Stimulated activated CD4-positive, alpha-beta T cell treated with anti-CD3 and anti-CD28 coated beads, TNF-alpha, amount 100 ng/mL, for 24 hours (primary cell): Measurements from ENCODE around the gene DNAI4.
"Not testable (repeated sequence)": the region's sequence is repeated elsewhere in the genome, so short reads cannot be mapped to it uniquely, and the experiment has no call there.

Experiments used
- DNase-seq, 3 experiments: peaks; one replicate each; pipeline ENCODE4 v3.0.0-alpha.2; 2020; ENCODE audit warnings: low read depth in 3 of 3

The DNAI4 gene, protein sequence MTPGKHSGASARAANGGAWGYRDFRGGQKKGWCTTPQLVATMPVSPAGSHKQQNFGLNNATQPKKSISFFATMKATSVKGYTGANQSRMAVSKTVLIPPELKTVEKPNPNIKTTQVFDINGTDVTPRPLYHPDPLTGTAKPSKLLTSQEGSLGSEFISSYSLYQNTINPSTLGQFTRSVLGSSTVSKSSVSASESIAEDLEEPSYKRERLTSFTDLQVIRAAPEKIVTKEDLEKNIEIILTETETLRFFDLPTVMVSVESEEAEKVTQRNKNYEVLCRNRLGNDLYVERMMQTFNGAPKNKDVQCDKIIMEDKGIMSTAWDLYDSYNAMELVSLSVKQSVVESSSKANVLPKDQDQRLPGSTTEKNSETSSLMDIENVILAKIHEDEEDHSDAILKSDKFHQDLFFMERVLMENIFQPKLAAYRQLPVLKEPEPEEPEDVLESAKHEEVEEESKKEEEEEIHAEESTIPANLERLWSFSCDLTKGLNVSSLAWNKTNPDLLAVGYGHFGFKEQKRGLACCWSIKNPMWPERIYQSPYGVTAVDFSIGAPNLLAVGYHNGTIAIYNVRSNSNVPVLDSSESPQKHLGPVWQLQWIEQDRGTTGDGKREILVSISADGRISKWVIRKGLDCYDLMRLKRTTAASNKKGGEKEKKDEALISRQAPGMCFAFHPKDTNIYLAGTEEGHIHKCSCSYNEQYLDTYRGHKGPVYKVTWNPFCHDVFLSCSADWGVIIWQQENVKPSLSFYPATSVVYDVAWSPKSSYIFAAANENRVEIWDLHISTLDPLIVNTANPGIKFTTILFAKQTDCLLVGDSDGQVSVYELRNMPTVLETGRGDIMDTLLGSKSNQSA

GRCh38 chr1:66924756-66925557 is at the start of gene DNAI4, which contains the start of gene MIER1:
DNAI4 (minus strand) TSS chr1:66924856; CDS start chr1:66924831, 25 bp downstream.
MIER1 (plus strand) TSS chr1:66924990; CDS start chr1:66925029, 39 bp downstream.
- DNase-seq = peak; percentile 93 to 97 (median 96)

- no peak for DNase-seq
Observed at GRCh38 chr1:66968574-66968973, 43.9 kb upstream of the DNAI4 start.

DNA sequence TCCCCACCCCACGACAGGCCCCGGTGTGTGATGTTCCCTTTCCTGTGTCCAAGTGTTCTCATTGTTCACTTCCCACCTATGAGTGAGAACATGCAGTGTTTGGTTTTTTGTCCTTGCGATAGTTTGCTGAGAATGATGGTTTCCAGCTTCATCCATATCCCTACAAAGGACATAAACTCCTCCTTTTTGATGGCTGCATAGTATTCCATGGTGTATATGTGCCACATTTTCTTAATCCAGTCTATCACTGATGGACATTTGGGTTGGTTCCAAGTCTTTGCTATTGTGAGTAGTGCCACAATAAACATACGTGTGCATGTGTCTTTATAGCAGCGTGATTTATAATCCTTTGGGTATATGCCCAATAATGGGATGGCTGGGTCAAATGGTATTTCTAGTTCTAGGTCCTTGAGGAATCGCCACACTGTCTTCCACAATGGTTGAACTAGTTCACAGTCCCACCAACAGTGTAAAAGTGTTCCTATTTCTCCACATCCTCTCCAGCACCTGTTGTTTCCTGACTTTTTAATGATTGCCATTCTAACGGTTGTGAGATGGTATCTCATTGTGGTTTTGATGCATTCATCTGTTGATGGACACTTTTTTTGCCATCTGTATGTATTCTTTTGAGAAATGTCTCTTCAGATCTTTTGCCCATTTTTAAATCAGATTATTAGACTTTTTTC is 41.7 kb upstream of the DNAI4 start:
- DNase-seq = not testable (repeated sequence)

GRCh38 chr1:66957938-66958337 is 33.3 kb upstream of the DNAI4 start:
- no peak for DNase-seq

- no peak for DNase-seq
Observed at GRCh38 chr1:66954208-66954607, 29.6 kb upstream of the DNAI4 start.

- DNase-seq = no peak
Observed at GRCh38 chr1:66951513-66951912, 26.9 kb upstream of the DNAI4 start.

GRCh38 chr1:66947267-66947666 is 22.6 kb upstream of the DNAI4 start:
- no peak for DNase-seq

- DNase-seq = no peak
Observed at GRCh38 chr1:66945316-66945715, 20.7 kb upstream of the DNAI4 start.

DNA sequence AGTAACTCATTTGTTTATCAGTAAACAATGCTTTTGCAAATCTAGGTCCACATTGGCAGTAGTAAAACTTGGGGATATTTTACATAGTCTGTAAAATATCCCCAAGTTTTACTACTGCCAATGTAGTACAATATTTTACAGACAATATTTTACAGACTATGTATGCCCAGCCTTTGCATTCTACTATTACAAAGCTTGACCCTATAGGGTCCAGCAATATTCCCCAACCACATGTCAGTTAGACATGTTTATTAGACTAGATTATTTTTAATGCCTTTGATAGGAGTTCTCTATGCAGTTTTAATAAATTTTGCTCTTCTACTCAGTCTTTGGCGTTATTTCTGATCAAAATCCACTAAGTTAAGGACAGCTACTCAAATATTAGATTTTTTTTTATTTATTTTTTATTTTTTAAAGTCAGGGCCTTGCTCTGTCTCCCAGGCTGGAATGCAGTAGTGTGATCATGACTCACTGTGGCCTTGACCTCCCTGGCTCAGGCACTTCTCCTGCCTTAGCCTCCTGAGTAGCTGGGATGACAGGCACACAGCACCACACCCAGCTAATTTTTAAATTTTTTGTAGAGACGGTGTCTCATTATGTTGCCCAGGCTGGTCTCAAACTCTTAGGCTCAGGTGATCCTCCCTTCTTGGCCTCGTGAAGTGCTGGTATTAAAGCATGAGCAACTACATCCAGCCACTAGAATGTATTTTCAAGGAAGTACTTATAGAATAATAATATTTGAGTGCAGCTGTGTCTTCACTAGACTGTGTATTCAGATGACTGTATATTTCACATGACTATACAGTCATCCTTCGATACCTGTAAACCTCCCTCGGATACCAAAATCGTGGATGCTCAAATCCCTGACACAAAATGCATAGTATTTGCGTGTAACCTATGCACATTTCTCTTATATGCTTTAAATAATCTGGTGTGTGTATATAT is 19.9 kb upstream of the DNAI4 start:
- DNase-seq = no peak

GRCh38 chr1:66943361-66943969 is 18.8 kb upstream of the DNAI4 start:
- DNase-seq = no peak

DNA sequence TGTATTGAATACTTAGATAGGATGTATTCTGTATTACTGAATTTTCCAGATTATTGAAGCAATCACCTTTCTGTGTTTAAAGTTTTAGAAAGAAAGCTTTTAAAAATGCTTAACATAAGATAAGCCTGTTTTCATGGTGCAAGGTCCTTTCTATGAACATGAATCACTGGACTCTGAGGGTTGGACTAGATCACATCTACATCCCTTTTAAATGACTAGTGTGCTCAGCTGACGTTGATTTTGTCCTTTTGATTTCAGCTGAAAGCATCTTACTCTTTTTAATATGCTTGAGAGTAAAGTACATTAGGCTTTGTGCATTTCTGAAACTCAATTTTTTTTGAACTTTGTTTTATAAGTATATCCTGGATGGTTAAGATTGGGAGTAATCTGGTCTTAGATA is 16.3 kb upstream of the DNAI4 start:
- DNase-seq = no peak

DNA sequence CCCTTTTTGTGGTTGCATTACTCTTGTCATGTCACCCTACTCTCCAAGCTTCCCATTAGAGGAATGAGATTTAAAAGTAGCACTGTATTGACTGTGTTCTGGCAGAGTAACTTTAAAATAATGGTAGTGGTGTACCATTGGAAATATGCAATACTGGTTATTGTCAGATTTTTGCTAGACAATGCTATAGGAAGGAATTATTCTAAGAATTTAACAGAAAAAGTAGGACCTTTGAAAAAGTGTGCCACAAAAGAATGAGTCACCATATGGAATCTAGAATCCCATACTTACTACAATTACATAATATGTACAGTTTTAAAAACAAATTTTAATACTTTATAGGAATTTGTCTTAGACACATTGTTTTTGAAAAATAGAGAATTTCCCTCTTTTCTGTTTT is 14.0 kb upstream of the DNAI4 start:
- DNase-seq = no peak

- DNase-seq = no peak
Observed at GRCh38 chr1:66937529-66938234, 13.0 kb upstream of the DNAI4 start.

DNA sequence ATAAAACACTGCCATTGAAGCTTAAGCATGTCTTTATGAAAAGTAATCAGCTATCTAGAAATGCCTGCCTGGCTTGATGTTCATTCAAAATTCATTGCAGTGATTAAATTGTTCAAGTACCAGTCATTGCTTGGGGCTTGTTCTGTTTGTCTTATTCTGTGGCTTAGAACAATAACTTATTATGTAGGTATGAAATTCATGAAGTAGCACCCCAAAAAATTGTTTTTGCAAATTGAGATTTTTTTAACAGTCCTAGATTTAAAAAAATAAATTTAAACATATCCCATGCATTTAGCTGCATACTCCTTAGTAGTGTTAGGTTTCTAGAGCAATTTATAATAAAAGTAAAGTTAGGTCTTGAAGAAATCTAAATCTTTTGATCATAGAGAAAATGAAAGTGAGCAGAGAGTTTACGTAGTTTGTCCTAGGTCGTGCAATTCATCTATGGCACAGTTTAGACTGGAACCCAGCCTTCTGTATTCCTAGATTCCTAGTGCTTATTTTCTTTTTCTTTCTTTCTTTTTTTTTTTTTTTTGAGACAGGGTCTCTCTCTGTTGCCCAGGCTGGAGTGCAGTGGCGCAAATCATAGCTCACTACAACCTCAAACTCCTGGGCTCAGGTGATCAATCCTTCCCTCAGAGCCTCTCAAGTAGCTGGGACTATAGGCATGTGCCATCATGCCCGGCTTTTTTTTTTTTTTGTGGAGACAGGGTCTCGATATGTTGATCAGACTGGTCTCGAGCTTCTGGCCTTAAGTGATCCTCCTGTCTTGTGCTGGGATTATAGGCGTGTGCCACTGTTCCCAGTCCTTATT is 9.4 kb upstream of the DNAI4 start:
- no peak for DNase-seq

DNA sequence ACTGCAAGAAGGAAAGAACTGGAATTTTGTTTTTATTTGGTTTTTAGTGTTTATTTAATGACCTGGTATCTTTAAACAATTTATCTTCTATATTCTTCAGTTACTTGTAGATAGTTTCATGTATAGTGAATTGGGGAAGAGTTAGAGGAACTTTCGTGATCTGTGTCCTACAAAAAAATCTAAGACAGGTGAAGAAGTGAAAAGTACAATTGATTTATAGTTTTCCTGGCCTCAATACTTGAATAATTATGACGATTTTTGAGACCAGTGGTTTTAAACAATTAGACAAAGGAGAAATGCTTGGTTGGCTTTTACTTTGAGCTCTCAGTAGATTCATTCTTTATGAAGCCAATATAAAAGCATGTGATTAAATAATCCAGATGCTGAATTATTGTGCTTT is 7.6 kb upstream of the DNAI4 start:
- no peak for DNase-seq

GRCh38 chr1:66931590-66931989 is 6.9 kb upstream of the DNAI4 start:
- no peak for DNase-seq

- no peak for DNase-seq
Observed at GRCh38 chr1:66930823-66931174, 6.1 kb upstream of the DNAI4 start.
